Nephron (organoid): Measurements from ENCODE around the gene KAT2A.

Experiments used
- H3K27ac Mint-ChIP-seq, 3 experiments: 2 replicates each; pipeline ENCODE4 v1.8.0; 2020; ENCODE audit warnings: mixed read lengths in 3 of 3, mild to moderate bottlenecking in 2 of 3, moderate library complexity in 1 of 3
- H3K27me3 Mint-ChIP-seq: 2 replicates; pipeline ENCODE4 v1.8.0; 2021; ENCODE audit warnings: low read depth, mild to moderate bottlenecking, moderate library complexity, mixed read lengths
- H3K36me3 Mint-ChIP-seq: 2 replicates; pipeline ENCODE4 v1.8.0; 2020; ENCODE audit warnings: low read depth, mixed read lengths
- H3K4me1 Mint-ChIP-seq: 2 replicates; pipeline ENCODE4 v1.8.0; 2020; ENCODE audit warnings: mixed read lengths
- H3K4me3 Mint-ChIP-seq, 3 experiments: 2 replicates each; pipeline ENCODE4 v1.8.0; 2020; ENCODE audit warnings: mild to moderate bottlenecking in 3 of 3, mixed read lengths in 3 of 3, moderate library complexity in 2 of 3
- H3K9me3 Mint-ChIP-seq: 2 replicates; pipeline ENCODE4 v1.8.0; 2020; ENCODE audit warnings: mixed read lengths
- CTCF ChIP-seq, 3 experiments: fragments of 200-600 bp; sonication (generic); IDR thresholded peaks; one replicate each; pipeline ENCODE4 v1.5.0; 2021; ENCODE audit warnings: antibody characterized with exemption in 3 of 3; ENCODE audit not compliant: unreplicated experiment in 3 of 3

The KAT2A gene

GRCh38 chr17:42120770-42121769 lies at the start of gene KAT2A:
KAT2A (minus strand) TSS chr17:42121367; CDS start chr17:42121304, 63 bp downstream.
- peaks cover 29% of the 10 kb centered on the region for H3K36me3 Mint-ChIP-seq
- TF ChIP-seq CTCF (IDR thresholded peaks at IDR 0.05; ENCODE audit: unreplicated experiment in 3 of 3): no peak
- H3K9me3 Mint-ChIP-seq: no peaks in the 10 kb centered on the region
- H3K27ac Mint-ChIP-seq: peak within 1 kb of the TSS; percentile 33 to 82 (median 82)
- H3K27me3 Mint-ChIP-seq: no peaks in the 10 kb centered on the region
- H3K4me1 Mint-ChIP-seq: peaks cover 28% of the 10 kb centered on the region
- peak within 1 kb of the TSS; percentile 79 to 84 (median 83) for H3K4me3 Mint-ChIP-seq

- no peak for TF ChIP-seq CTCF (IDR thresholded peaks at IDR 0.05; ENCODE audit: unreplicated experiment in 3 of 3)
- Mint-ChIP-seq H3K9me3 (no peaks in the 10 kb centered on the region), H3K27me3 (peaks cover 26% of the 10 kb centered on the region), H3K27ac (no peak overlapping the region), H3K36me3 (no peaks in the 10 kb centered on the region), H3K4me1 (no peaks in the 10 kb centered on the region), H3K4me3 (no peak overlapping the region)
Observed at GRCh38 chr17:42169351-42169750, 48.2 kb upstream of the KAT2A start.

- Mint-ChIP-seq H3K9me3 (no peaks in the 10 kb centered on the region), H3K4me3 (no peak overlapping the region), H3K4me1 (no peaks in the 10 kb centered on the region), H3K27ac (no peak overlapping the region), H3K36me3 (no peaks in the 10 kb centered on the region), H3K27me3 (peaks cover 22% of the 10 kb centered on the region)
- TF ChIP-seq CTCF (IDR thresholded peaks at IDR 0.05; ENCODE audit: unreplicated experiment in 3 of 3): no peak
Observed at GRCh38 chr17:42167807-42168206, 46.6 kb upstream of the KAT2A start.

GRCh38 chr17:42166196-42166763 lies 45.1 kb upstream of the KAT2A start:
- Mint-ChIP-seq H3K27me3 (peaks cover 11% of the 10 kb centered on the region), H3K4me3 (no peak overlapping the region), H3K9me3 (no peaks in the 10 kb centered on the region), H3K36me3 (no peaks in the 10 kb centered on the region), H3K4me1 (no peaks in the 10 kb centered on the region), H3K27ac (no peak overlapping the region)
- no peak for TF ChIP-seq CTCF (IDR thresholded peaks at IDR 0.05; ENCODE audit: unreplicated experiment in 3 of 3)

GRCh38 chr17:42165751-42166150 lies 44.6 kb upstream of the KAT2A start:
- Mint-ChIP-seq H3K4me3 (no peak overlapping the region), H3K9me3 (no peaks in the 10 kb centered on the region), H3K36me3 (no peaks in the 10 kb centered on the region), H3K4me1 (no peaks in the 10 kb centered on the region), H3K27me3 (peaks cover 9% of the 10 kb centered on the region), H3K27ac (no peak overlapping the region)
- no peak for TF ChIP-seq CTCF (IDR thresholded peaks at IDR 0.05; ENCODE audit: unreplicated experiment in 3 of 3)
